Mesodermal cell (in vitro differentiated cells): ENCODE data around the gene KAZN.
"Not testable (repeated sequence)": the region's sequence is repeated elsewhere in the genome, so short reads cannot be mapped to it uniquely, and the experiment has no call there.

ENCODE experiments used
- H3K27ac ChIP-seq: 2 replicates; pipeline ENCODE4 v1.7.0; 2013; ENCODE audit warnings: mild to moderate bottlenecking, low read depth, low read length, moderate library complexity; ENCODE audit not compliant: severe bottlenecking
- H3K36me3 ChIP-seq: 2 replicates; pipeline ENCODE4 v1.7.1; 2013; ENCODE audit warnings: mild to moderate bottlenecking, low read length, moderate library complexity; ENCODE audit not compliant: control insufficient read depth, insufficient read depth
- H3K4me1 ChIP-seq: one replicate; pipeline ENCODE4 v1.7.1; 2013; ENCODE audit warnings: mild to moderate bottlenecking, low read length; ENCODE audit not compliant: insufficient read depth, control insufficient read depth, poor library complexity, severe bottlenecking
- H3K4me3 ChIP-seq: 2 replicates; pipeline ENCODE4 v1.7.0; 2013; ENCODE audit warnings: low read length, control low read depth, mild to moderate bottlenecking; ENCODE audit not compliant: insufficient read depth, poor library complexity, severe bottlenecking; ENCODE audit errors: extremely low read depth
- H3K9me3 ChIP-seq: 2 replicates; pipeline ENCODE4 v1.7.1; 2013; ENCODE audit warnings: mild to moderate bottlenecking, low read length, moderate library complexity; ENCODE audit not compliant: control insufficient read depth
- WGBS, 2 experiments: methylation state at CpG; one replicate each; pipeline ENCODE4 v1.1.5; 2013; ENCODE audit warnings: missing lambda C conversion rate in 2 of 2; ENCODE audit not compliant: insufficient coverage in 2 of 2; 5-methylcytosine and 5-hydroxymethylcytosine counted together

KAZN gene

DNA sequence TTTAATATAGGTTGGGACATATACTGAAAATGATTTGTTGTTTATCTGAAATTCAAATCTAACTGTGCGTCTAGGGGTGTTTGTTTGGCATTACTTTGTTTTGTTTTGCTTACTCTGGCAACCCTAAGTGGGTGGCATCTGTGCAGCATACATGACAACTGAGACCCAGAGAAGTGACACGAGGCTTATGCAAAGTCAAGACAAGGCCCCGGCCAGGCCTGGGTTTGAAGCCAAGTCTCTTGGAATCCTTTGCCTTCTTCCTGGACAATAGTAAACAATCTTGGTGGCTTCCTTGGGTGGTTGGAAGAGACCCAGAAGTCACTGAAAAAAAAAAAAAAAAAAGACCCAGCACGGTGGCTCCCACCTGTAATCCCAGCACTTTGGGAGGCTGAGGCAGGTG is 357.5 kb downstream of the KAZN start:
- WGBS, 2 experiments, result 92 to 97% methylated on average over 3 of the region's 4 CpGs
- Histone ChIP-seq H3K4me1 (no peaks in the 10 kb centered on the region), H3K27ac (no peak overlapping the region), H3K36me3 (peaks cover 8% of the 10 kb centered on the region), H3K4me3 (no peak overlapping the region), H3K9me3 (no peaks in the 10 kb centered on the region)

- Histone ChIP-seq H3K36me3 (peaks cover 15% of the 10 kb centered on the region), H3K4me1 (no peaks in the 10 kb centered on the region), H3K9me3 (no peaks in the 10 kb centered on the region), H3K4me3 (no peak overlapping the region), H3K27ac (no peak overlapping the region)
- WGBS, 2 experiments, result 94 to 98% methylated on average over 8 to 9 of the region's 11 CpGs
Measured at GRCh38 chr1:14956579-14957195, 358.2 kb downstream of the KAZN start.

DNA sequence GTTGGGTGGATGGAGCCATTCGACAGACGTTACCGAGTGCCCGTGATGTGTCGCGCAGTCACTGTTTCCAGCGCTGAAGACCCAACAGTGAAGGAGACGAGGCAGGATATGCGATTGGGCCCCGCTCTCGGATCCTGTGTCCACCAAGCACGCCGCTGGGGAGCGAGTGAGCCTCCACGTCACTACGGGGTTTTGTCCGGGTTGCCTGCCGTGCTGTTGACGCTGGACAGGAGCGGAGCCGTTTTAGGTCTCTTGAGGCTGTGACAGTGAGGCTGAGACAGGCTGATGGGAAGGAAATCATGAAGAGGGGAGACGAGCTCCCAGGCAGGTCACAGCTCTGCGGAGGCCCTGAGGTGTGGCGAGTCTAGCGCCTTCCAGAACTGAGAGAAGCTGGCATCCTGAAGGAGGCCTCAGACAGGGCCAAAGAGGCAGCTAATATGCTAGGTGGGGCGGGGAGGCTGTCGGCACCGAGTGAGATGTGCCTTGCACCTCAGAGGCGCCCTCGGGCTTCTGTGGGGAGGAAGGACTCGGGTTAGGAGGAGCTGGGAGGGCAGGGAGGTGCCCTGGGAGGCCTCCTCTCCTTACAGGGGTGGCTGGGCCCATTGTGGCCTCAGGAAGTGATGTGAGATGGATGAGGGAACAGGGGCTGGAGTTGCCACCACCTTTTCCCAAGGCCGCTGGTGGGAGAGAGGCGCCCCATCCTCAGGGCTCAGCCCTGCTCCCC is 359.1 kb downstream of the KAZN start:
- Histone ChIP-seq H3K36me3 (peaks cover 22% of the 10 kb centered on the region), H3K27ac (no peak overlapping the region), H3K4me3 (no peak overlapping the region), H3K9me3 (no peaks in the 10 kb centered on the region), H3K4me1 (no peaks in the 10 kb centered on the region)
- 90 to 92% methylated on average over 28 to 33 of the region's 33 CpGs for WGBS, 2 experiments

DNA sequence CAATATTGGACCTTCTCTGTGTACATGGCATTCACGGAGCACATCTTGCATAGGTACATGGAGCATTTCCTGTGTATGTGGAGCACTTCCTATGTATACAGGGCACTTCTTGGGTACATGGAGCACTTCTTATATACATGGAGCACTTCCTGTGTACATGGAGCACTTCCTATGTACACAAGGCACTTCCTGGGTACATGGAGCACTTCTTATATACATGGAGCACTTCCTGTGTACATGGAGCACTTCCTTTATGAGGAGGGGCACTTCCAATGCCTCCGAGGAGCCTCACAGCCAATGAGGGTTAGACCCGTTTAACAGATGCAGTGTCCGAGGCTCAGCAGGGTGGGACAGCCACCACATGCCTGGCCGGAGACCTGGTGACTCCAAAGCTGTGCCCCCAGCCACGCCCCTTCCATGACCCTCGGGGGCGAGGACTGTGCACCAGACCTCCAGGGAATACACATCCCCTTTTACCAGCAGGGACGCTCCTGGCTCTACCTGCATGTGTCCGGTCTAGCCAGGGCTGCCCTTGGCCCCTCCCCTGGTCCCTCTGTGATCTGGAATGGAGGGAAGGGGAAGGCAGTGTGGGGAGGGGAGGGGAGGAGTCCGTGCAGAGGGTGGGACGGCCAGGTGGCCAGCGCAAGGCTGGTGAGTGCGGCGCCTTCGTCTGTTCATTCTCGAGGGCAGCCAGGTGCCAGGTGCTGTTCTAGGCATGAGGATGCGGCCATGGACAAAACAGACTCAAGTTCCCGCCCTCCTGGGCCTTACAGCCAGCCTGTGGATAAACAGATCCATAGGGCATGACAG is 360.0 kb downstream of the KAZN start:
- no peak overlapping the region for H3K27ac ChIP-seq
- peaks cover 22% of the 10 kb centered on the region for H3K36me3 ChIP-seq
- H3K9me3 ChIP-seq, result no peaks in the 10 kb centered on the region
- 89% methylated on average over 15 to 18 of the region's 19 CpGs for WGBS, 2 experiments
- no peaks in the 10 kb centered on the region for H3K4me1 ChIP-seq
- H3K4me3 ChIP-seq, result no peak overlapping the region

DNA sequence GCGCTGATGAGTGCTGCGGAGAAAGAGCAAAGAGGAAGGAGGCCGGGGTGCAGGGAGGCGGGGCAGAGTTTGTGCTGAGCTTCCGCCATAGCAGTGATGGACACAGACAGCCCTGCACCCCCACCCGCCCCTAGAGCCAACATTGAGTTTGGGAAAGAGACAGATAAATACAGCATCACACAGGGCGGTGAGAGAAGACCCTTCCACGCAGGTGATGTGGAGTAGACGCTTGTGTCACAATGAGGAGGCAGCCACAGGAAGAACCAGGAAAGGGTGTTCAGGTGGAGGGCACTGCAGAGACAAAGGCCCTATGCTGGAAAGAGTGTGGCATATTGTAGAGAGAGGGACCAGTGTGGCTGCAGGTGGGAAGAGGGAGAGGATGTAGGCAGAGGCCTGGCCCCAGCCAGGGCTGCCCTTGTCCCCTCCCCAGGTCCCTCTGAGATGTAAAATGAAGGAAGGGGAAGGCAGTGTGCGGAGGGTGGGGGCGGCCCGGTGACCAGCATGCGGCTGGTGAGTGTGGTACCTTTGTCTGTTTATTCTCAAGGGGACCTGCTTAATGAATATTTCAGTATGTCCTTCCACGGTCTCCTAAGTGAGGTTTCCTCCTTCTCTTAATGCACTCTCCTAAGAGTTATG is 360.7 kb downstream of the KAZN start:
- Histone ChIP-seq H3K4me1 (no peaks in the 10 kb centered on the region), H3K27ac (no peak overlapping the region), H3K4me3 (no peak overlapping the region), H3K9me3 (no peaks in the 10 kb centered on the region), H3K36me3 (peaks cover 22% of the 10 kb centered on the region)
- WGBS, 2 experiments, result 96% methylated on average over 9 to 11 of the region's 14 CpGs

GRCh38 chr1:14961661-14962267 is 363.3 kb downstream of the KAZN start:
- H3K4me3 ChIP-seq, result no peak overlapping the region
- 91 to 94% methylated on average over 2 to 3 of the region's 3 CpGs for WGBS, 2 experiments
- peaks cover 29% of the 10 kb centered on the region for H3K36me3 ChIP-seq
- no peak overlapping the region for H3K27ac ChIP-seq
- no peaks in the 10 kb centered on the region for H3K4me1 ChIP-seq
- peaks cover 1% of the 10 kb centered on the region for H3K9me3 ChIP-seq

GRCh38 chr1:14962407-14962806 is 363.9 kb downstream of the KAZN start:
- no peak overlapping the region for H3K27ac ChIP-seq
- no peaks in the 10 kb centered on the region for H3K4me1 ChIP-seq
- WGBS, 2 experiments, result 91 to 92% methylated on average over 6 to 7 of the region's 7 CpGs
- H3K9me3 ChIP-seq, result peaks cover 8% of the 10 kb centered on the region
- H3K4me3 ChIP-seq, result no peak overlapping the region
- H3K36me3 ChIP-seq, result peaks cover 35% of the 10 kb centered on the region

DNA sequence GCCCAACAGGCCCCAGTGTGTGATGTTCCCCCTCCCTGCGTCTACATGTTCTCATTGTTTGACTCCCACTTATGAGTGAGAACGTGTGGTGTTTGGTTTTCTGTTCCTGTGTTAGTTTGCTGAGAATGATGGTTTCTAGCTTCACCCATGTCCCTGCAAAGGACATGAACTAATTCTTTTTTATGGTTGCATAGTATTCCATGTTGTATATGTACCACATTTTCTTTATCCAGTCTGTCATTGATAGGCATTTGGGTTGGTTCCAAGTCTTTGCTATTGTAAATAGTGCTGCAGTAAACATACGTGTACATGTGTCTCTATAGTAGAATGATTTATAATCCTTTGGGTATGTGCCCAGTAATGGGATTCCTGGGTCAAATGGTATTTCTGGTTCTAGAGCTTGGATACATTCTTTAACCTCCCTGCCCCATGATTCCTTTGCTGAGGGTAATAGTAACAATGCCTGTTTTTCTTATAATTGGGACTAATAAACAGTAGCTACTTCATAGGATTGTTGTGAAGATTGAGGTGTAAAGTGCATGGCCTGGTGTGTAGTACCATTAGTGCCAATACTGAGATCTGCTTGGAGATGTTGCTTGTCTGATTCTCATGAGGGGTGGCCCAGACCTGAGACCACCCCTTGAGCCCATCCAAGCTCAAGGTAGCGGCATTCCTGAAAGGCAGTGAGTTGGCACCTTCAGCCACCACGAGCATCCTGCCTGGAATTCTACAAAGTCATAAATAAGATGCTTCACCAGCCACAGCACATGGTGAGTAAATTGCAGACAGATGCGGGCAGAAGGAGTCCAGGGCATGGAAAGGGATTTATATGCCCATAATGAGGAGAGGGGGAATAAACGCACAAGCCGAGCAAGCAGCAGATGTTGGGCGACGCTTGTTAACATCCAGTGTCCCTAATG is 365.6 kb downstream of the KAZN start:
- peaks cover 39% of the 10 kb centered on the region for H3K36me3 ChIP-seq
- H3K4me1 ChIP-seq, result peaks cover 12% of the 10 kb centered on the region
- H3K9me3 ChIP-seq, H3K4me3 ChIP-seq, H3K27ac ChIP-seq: not testable (repeated sequence)
- 98 to 100% methylated on average over 3 to 7 of the region's 10 CpGs for WGBS, 2 experiments

DNA sequence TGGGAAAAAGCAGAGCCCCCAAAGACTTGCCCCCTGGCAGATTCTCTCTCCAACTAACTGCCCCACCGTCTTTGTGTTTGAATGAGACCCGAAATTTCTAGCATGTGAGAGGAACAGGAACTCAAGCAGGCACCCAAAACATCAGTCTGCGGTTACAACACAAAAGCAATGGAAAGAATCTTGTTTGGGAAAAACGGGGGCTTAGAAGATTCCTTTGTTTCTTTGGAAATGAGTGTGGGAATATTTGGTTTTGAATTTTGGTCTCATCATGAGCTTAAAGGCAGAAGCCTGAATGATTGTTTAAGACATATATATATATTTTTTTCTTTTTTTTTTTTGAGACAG is 366.2 kb downstream of the KAZN start:
- H3K9me3 ChIP-seq, result peaks cover 9% of the 10 kb centered on the region
- peaks cover 12% of the 10 kb centered on the region for H3K4me1 ChIP-seq
- H3K27ac ChIP-seq, result no peak overlapping the region
- peaks cover 39% of the 10 kb centered on the region for H3K36me3 ChIP-seq
- 81 to 100% methylated on average over 1 to 4 of the region's 4 CpGs for WGBS, 2 experiments
- H3K4me3 ChIP-seq, result no peak overlapping the region
